ENCODE data around the gene IGFBP3. TPM values are rescaled to one million over a fixed set of nuclear protein-coding genes. Genes with fewer than 3 reads are reported as not detected.
A peak's percentile ranks its signal among the peaks of the same experiment; 100 is the strongest.

Gene IGFBP3
- total and polyA plus RNA-seq, 2 of the 13 experiments (the other 11 are each of a cell fraction or from before 2014, with no cell fraction given) = 57.5 TPM; not detected in 1

- no peak for TF ChIP-seq TGIF2 (CRISPR knock-in tag; IDR thresholded peaks at IDR 0.05)
- TF ChIP-seq ZNF275 (CRISPR knock-in tag; IDR thresholded peaks at IDR 0.05; ENCODE audit: borderline replicate concordance) = no peak
- no peak for TF ChIP-seq NBN (conservative IDR thresholded peaks at IDR 0.05)
- TF ChIP-seq FOXA1 (IDR thresholded peaks at IDR 0.05) = no peak
- TF ChIP-seq FOXA1 (CRISPR knock-in tag; IDR thresholded peaks at IDR 0.05) = no peak
- no peak for TF ChIP-seq KMT2B (CRISPR knock-in tag; IDR thresholded peaks at IDR 0.05)
- no peak for TF ChIP-seq ETV6 (CRISPR knock-in tag; conservative IDR thresholded peaks at IDR 0.05)
- TF ChIP-seq, protein P1, sequence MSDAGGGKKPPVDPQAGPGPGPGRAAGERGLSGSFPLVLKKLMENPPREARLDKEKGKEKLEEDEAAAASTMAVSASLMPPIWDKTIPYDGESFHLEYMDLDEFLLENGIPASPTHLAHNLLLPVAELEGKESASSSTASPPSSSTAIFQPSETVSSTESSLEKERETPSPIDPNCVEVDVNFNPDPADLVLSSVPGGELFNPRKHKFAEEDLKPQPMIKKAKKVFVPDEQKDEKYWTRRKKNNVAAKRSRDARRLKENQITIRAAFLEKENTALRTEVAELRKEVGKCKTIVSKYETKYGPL (CRISPR knock-in tag; IDR thresholded peaks at IDR 0.05) = no peak
- TF ChIP-seq RXRB (CRISPR knock-in tag; IDR thresholded peaks at IDR 0.05; ENCODE audit: borderline replicate concordance) = no peak
- TF ChIP-seq, protein P2, sequence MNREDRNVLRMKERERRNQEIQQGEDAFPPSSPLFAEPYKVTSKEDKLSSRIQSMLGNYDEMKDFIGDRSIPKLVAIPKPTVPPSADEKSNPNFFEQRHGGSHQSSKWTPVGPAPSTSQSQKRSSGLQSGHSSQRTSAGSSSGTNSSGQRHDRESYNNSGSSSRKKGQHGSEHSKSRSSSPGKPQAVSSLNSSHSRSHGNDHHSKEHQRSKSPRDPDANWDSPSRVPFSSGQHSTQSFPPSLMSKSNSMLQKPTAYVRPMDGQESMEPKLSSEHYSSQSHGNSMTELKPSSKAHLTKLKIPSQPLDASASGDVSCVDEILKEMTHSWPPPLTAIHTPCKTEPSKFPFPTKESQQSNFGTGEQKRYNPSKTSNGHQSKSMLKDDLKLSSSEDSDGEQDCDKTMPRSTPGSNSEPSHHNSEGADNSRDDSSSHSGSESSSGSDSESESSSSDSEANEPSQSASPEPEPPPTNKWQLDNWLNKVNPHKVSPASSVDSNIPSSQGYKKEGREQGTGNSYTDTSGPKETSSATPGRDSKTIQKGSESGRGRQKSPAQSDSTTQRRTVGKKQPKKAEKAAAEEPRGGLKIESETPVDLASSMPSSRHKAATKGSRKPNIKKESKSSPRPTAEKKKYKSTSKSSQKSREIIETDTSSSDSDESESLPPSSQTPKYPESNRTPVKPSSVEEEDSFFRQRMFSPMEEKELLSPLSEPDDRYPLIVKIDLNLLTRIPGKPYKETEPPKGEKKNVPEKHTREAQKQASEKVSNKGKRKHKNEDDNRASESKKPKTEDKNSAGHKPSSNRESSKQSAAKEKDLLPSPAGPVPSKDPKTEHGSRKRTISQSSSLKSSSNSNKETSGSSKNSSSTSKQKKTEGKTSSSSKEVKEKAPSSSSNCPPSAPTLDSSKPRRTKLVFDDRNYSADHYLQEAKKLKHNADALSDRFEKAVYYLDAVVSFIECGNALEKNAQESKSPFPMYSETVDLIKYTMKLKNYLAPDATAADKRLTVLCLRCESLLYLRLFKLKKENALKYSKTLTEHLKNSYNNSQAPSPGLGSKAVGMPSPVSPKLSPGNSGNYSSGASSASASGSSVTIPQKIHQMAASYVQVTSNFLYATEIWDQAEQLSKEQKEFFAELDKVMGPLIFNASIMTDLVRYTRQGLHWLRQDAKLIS (CRISPR knock-in tag; IDR thresholded peaks at IDR 0.05) = no peak
- TF ChIP-seq ZNF850 (CRISPR knock-in tag; conservative IDR thresholded peaks at IDR 0.05) = no peak
- TF ChIP-seq ZNF121 (CRISPR knock-in tag; IDR thresholded peaks at IDR 0.05) = no peak
- peak; percentile 30; the same call in 1 of the 2 replicates for TF ChIP-seq SMC3 (IDR thresholded peaks at IDR 0.05; ENCODE audit: low read length)
- TF ChIP-seq RBFOX2 (IDR thresholded peaks at IDR 0.05; ENCODE audit: low read depth, low read length) = peak; percentile 28; the same call in 1 of the 2 replicates
- TF ChIP-seq PHF5A (CRISPR knock-in tag; IDR thresholded peaks at IDR 0.05; ENCODE audit: low read depth, unreplicated experiment) = no peak
- no peak for TF ChIP-seq ZNF44 (CRISPR knock-in tag; IDR thresholded peaks at IDR 0.05)
- no peak for TF ChIP-seq MED8 (CRISPR knock-in tag; IDR thresholded peaks at IDR 0.05; ENCODE audit: insufficient replicate concordance)
- peak; percentile 14; the same call in 1 of the 2 replicates for TF ChIP-seq PRMT3 (CRISPR knock-in tag; IDR thresholded peaks at IDR 0.05; ENCODE audit: borderline replicate concordance, low read depth)
- TF ChIP-seq CBX5 (CRISPR knock-in tag; IDR thresholded peaks at IDR 0.05; ENCODE audit: borderline replicate concordance) = no peak
- TF ChIP-seq CEBPB (IDR thresholded peaks at IDR 0.05; ENCODE audit: borderline replicate concordance, low read depth, low read length) = no peak
- no peak for TF ChIP-seq GPN1 (CRISPR knock-in tag; IDR thresholded peaks at IDR 0.05; ENCODE audit: borderline replicate concordance)
- TF ChIP-seq TBP (CRISPR knock-in tag; IDR thresholded peaks at IDR 0.05) = no peak
- TF ChIP-seq RARA (CRISPR knock-in tag; IDR thresholded peaks at IDR 0.05) = no peak
- TF ChIP-seq IRX3 (CRISPR knock-in tag; IDR thresholded peaks at IDR 0.05; ENCODE audit: borderline replicate concordance, low read depth) = no peak
- no peak for TF ChIP-seq RFX3 (CRISPR knock-in tag; IDR thresholded peaks at IDR 0.05)
Observed at GRCh38 chr7:45890902-45891461, 30.1 kb downstream of the IGFBP3 start (continued).

Measured in HepG2 (cell line).